DND-41 (cell line): ENCODE measurements around the gene TMEM175.

Experiments used
- ATAC-seq: fragments of 200-7000 bp; cut with Tn5 transposase; 3 replicates; pipeline ENCODE4 v1.9.1; 2021; ENCODE audit warnings: low read depth; ENCODE audit not compliant: insufficient read depth
- DNase-seq: peaks from one replicate; pipeline ENCODE4 v3.0.0-alpha.2; 2020
- H2AFZ ChIP-seq: 2 replicates; pipeline ENCODE4 v1.6.0; 2012; ENCODE audit warnings: low read depth, low read length
- H3K27ac ChIP-seq: 2 replicates; pipeline ENCODE4 v1.5.1; 2012; ENCODE audit warnings: low read length, inconsistent platforms
- H3K27me3 ChIP-seq: fragments of 200-600 bp; sonication (generic); 2 replicates; pipeline ENCODE4 v1.6.0; 2012; ENCODE audit warnings: low read length, mild to moderate bottlenecking, inconsistent platforms; ENCODE audit not compliant: insufficient read depth, poor library complexity
- H3K36me3 ChIP-seq: 2 replicates; pipeline ENCODE4 v1.5.1; 2012; ENCODE audit warnings: low read length, inconsistent platforms; ENCODE audit not compliant: insufficient read depth
- H3K4me1 ChIP-seq: 2 replicates; pipeline ENCODE4 v1.5.1; 2012; ENCODE audit warnings: mild to moderate bottlenecking, low read length; ENCODE audit not compliant: insufficient read depth
- H3K4me2 ChIP-seq: 2 replicates; pipeline ENCODE4 v1.6.0; 2012; ENCODE audit warnings: mild to moderate bottlenecking, moderate library complexity, low read length, inconsistent platforms; ENCODE audit not compliant: insufficient read depth
- H3K4me3 ChIP-seq, 2 experiments: fragments of 200-600 bp in 1 of 2; shearing (Covaris generic) in 1 of 2; 2 replicates each; pipeline ENCODE4 v1.5.1; 2012 to 2016; ENCODE audit warnings: inconsistent platforms in 2 of 2, low read length in 2 of 2, mild to moderate bottlenecking in 2 of 2, low read depth in 1 of 2, moderate library complexity in 1 of 2
- H3K79me2 ChIP-seq: 2 replicates; pipeline ENCODE4 v1.6.0; 2012; ENCODE audit warnings: low read length, inconsistent platforms; ENCODE audit not compliant: insufficient read depth
- H3K9ac ChIP-seq: 2 replicates; pipeline ENCODE4 v1.6.0; 2012; ENCODE audit warnings: low read depth, mild to moderate bottlenecking, inconsistent platforms, low read length, moderate library complexity
- H3K9me3 ChIP-seq: 2 replicates; pipeline ENCODE4 v1.5.1; 2012; ENCODE audit warnings: low read length, moderate library complexity, mild to moderate bottlenecking, inconsistent platforms; ENCODE audit not compliant: insufficient read depth, severe bottlenecking
- H4K20me1 ChIP-seq: 2 replicates; pipeline ENCODE4 v1.6.0; 2012; ENCODE audit warnings: low read length; ENCODE audit not compliant: insufficient read depth
- EZH2 ChIP-seq: IDR thresholded peaks from 3 replicates; pipeline ENCODE4 v1.6.1; 2012; ENCODE audit warnings: borderline replicate concordance, low read depth, mild to moderate bottlenecking, moderate library complexity, low read length, inconsistent platforms; ENCODE audit not compliant: severe bottlenecking
- TF ChIP-seq, protein P1 (sequence below): IDR thresholded peaks from 2 replicates; pipeline ENCODE4 v1.5.1; 2012; ENCODE audit warnings: borderline replicate concordance, low read length, moderate library complexity, mild to moderate bottlenecking; ENCODE audit not compliant: poor library complexity, severe bottlenecking; ENCODE audit errors: extremely low read depth

Gene TMEM175

DNA sequence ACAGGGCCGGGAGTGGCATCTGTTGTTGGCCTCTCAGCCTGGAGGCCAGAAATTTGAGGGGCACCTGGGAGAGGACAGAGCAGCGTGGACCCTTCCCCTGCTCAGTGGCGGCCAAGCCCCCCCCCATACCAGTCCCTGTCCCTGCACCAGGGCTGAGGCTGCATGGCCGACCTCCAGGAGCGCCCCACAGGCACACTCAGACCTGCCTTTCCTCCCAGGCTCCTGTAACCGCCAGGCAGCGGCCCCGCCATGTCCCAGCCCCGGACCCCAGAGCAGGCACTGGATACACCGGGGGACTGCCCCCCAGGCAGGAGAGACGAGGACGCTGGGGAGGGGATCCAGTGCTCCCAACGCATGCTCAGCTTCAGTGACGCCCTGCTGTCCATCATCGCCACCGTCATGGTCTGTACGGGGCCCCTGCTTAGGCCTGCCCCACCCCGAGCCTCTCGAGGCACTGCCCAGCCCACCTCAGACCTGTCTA is 15.3 kb downstream of the TMEM175 start:
- peaks cover 9% of the 10 kb centered on the region for H4K20me1 ChIP-seq
- peaks cover 3% of the 10 kb centered on the region; the same call in 1 of the 2 replicates for H3K79me2 ChIP-seq
- no peak for TF ChIP-seq EZH2
- TF ChIP-seq, protein P1, sequence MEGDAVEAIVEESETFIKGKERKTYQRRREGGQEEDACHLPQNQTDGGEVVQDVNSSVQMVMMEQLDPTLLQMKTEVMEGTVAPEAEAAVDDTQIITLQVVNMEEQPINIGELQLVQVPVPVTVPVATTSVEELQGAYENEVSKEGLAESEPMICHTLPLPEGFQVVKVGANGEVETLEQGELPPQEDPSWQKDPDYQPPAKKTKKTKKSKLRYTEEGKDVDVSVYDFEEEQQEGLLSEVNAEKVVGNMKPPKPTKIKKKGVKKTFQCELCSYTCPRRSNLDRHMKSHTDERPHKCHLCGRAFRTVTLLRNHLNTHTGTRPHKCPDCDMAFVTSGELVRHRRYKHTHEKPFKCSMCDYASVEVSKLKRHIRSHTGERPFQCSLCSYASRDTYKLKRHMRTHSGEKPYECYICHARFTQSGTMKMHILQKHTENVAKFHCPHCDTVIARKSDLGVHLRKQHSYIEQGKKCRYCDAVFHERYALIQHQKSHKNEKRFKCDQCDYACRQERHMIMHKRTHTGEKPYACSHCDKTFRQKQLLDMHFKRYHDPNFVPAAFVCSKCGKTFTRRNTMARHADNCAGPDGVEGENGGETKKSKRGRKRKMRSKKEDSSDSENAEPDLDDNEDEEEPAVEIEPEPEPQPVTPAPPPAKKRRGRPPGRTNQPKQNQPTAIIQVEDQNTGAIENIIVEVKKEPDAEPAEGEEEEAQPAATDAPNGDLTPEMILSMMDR: no peak
- no peaks in the 10 kb centered on the region for H3K4me1 ChIP-seq
- H3K36me3 ChIP-seq: peaks cover 5% of the 10 kb centered on the region; the same call in 1 of the 2 replicates
- no peak overlapping the region for H2AFZ ChIP-seq
- no peak for DNase-seq
- no peak overlapping the region for H3K9ac ChIP-seq
- no peak overlapping the region for H3K4me2 ChIP-seq
- no peaks in the 10 kb centered on the region for H3K9me3 ChIP-seq
- no peak for ATAC-seq
- no peak overlapping the region for H3K27ac ChIP-seq
- H3K27me3 ChIP-seq: no peaks in the 10 kb centered on the region
- H3K4me3 ChIP-seq: no peak overlapping the region

DNA sequence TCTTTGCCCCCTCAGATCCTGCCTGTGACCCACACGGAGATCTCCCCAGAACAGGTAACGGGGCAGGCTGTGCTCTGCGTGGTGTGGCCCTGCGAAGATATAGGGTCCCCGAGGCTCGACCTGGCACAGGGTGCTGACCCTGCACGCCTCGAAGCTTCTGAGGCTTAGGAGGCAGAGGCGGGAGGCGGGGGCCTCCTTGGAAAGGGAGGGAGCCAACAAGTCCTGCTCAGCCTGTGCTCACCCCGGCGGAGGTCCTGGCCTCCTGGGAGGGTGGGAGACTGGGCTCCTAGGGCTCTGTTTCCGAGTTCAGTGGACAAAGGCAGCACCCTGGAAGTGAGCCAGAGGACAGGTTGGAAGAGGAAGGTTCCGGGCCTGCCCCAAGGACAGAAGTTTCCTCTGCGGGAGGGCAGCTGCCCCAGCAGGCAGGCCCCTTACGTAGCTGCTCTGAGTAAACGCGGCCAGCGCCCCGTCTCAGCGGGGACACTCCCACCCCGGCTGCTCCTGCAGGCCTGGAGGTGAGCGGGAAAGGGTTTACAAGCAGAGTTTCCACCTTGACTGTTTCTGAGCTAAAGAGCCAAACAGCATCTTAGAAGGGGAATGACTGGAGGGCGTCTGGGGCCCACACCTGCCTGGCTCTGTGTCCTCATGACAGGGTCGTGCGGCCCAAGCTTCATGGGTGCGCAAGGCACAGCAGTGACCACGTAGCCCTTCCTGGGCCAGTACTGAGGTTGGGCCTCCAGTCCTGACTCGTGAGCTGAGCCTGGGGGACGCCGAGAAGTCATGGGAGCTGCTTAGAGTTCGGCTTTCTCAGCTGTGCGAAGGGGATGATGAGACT is 16.1 kb downstream of the TMEM175 start:
- no peak for ATAC-seq
- H3K36me3 ChIP-seq: peaks cover 13% of the 10 kb centered on the region; the same call in 1 of the 2 replicates
- peaks cover 3% of the 10 kb centered on the region; the same call in 1 of the 2 replicates for H3K79me2 ChIP-seq
- no peak for DNase-seq
- H2AFZ ChIP-seq: no peak overlapping the region
- no peak overlapping the region for H3K4me3 ChIP-seq
- no peak overlapping the region for H3K27ac ChIP-seq
- H3K9ac ChIP-seq: no peak overlapping the region
- TF ChIP-seq EZH2: no peak
- TF ChIP-seq, protein P1: no peak
- no peak overlapping the region for H3K4me2 ChIP-seq
- no peaks in the 10 kb centered on the region for H3K9me3 ChIP-seq
- no peaks in the 10 kb centered on the region for H3K27me3 ChIP-seq
- no peaks in the 10 kb centered on the region for H3K4me1 ChIP-seq
- H4K20me1 ChIP-seq: peaks cover 9% of the 10 kb centered on the region

DNA sequence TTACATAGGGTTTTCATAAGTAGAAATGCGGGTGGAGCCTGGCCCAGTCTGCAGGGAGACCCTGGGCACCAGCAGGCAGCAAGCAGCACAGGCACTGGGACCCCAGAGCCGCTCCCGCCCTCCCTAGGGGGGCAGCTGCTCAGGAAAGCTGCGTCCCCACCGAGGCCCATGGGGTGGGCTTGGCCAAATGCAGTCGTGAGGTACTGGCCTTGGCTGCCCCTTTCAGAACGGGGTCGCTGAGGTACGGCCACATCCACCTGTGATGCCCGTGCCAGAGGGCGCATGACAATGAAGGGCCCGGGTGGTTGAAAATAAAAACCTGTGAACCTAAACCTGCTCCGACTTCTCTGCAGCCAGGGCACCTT is 16.7 kb downstream of the TMEM175 start:
- no peak overlapping the region for H3K27ac ChIP-seq
- H3K79me2 ChIP-seq: peaks cover 3% of the 10 kb centered on the region; the same call in 1 of the 2 replicates
- H3K4me2 ChIP-seq: no peak overlapping the region
- peaks cover 9% of the 10 kb centered on the region for H4K20me1 ChIP-seq
- TF ChIP-seq, protein P1: no peak
- no peak for TF ChIP-seq EZH2
- H3K27me3 ChIP-seq: no peaks in the 10 kb centered on the region
- H3K9ac ChIP-seq: no peak overlapping the region
- H3K9me3 ChIP-seq: no peaks in the 10 kb centered on the region
- no peak for DNase-seq
- no peaks in the 10 kb centered on the region for H3K4me1 ChIP-seq
- peaks cover 16% of the 10 kb centered on the region; the same call in 1 of the 2 replicates for H3K36me3 ChIP-seq
- no peak overlapping the region for H3K4me3 ChIP-seq
- ATAC-seq: no peak
- no peak overlapping the region for H2AFZ ChIP-seq
